ENCODE measurements around the gene HOXB4.

HOXB4 gene

DNA sequence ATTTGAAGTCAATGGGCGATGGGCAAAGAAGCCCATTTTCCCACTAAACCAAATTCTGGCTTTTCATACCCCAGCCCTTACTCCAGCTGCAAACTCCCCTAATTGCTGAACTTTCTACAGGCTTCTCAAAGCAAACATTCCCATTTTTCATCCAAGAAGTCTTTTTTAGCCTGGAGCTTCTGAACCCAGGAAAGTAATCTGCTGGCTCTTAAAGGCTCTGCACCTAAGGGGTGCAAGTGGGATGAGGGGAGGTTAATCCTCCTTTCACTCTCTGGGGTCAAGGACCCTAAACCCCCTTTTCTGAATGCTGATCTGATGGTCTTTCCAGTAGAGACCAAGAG lies 30.3 kb upstream of the HOXB4 start:
- Histone ChIP-seq H3K9ac (ENCODE audit: low read length) (no peak overlapping the region), H3K27me3 (ENCODE audit: low read depth, low read length) (no peaks in the 10 kb centered on the region; the same call in 1 of the 2 replicates)

DNA sequence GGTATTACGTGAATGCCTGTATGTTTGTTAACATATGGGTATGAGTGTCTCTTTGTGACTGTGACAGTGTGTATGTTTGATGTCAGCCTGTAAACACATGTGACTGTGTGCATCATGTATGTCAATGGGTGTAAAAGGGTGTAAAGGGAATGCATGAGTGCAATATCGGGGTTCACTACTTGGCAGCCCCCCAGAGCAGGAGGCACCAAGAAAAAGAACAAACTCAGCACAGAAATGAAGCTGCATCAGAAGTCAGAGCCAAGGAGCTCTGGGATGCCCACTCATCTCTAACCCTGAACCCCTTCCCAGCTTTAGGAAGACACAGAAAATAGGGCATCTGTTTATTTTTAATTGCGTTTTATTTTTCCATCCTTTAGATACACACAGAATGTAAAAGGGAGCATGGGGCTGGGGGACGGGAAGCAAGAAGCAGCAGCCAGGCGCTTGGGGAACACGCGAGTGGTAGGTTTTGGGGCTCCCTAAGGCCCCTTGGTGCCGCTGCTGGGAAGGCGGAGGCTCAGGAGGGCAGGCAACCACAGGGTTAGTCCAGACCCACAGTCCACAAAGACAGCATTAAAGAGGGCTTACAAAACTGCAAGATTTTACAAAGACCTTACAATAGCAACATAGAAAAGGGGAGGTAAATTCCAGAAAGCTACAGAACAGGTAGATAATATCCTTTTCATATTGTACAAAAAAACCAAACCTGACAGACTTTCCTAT lies 28.9 kb upstream of the HOXB4 start:
- no peak overlapping the region for H3K4me3 ChIP-seq (ENCODE audit: low read length)
- H3K79me2 ChIP-seq (ENCODE audit: low read length): 0 out of 2 replicates have a peak, but pooled peaks cover 3% of the 10 kb centered on the region
- H3K36me3 ChIP-seq (replicated peaks; ENCODE audit: low read depth, low read length): no peaks in the 10 kb centered on the region
- H3K9me3 ChIP-seq (ENCODE audit: insufficient read depth, low read length): no peaks in the 10 kb centered on the region
- H3K27ac ChIP-seq (ENCODE audit: low read length): no peak overlapping the region
- H3K9ac ChIP-seq (ENCODE audit: low read length): no peak overlapping the region
- no peak overlapping the region for H2AFZ ChIP-seq (ENCODE audit: low read depth, low read length)
- peaks cover 21% of the 10 kb centered on the region; the same call in 1 of the 2 replicates for H3K4me1 ChIP-seq (ENCODE audit: low read length)
- H3K27me3 ChIP-seq (ENCODE audit: low read depth, low read length): no peaks in the 10 kb centered on the region
- H4K20me1 ChIP-seq (ENCODE audit: insufficient read depth, low read length): no peaks in the 10 kb centered on the region
- H3K4me2 ChIP-seq (ENCODE audit: low read length): no peak overlapping the region
- TF ChIP-seq EZH2phosphoT487 (IDR thresholded peaks at IDR 0.05; ENCODE audit: low read depth): no peak
- TF ChIP-seq, protein P1, sequence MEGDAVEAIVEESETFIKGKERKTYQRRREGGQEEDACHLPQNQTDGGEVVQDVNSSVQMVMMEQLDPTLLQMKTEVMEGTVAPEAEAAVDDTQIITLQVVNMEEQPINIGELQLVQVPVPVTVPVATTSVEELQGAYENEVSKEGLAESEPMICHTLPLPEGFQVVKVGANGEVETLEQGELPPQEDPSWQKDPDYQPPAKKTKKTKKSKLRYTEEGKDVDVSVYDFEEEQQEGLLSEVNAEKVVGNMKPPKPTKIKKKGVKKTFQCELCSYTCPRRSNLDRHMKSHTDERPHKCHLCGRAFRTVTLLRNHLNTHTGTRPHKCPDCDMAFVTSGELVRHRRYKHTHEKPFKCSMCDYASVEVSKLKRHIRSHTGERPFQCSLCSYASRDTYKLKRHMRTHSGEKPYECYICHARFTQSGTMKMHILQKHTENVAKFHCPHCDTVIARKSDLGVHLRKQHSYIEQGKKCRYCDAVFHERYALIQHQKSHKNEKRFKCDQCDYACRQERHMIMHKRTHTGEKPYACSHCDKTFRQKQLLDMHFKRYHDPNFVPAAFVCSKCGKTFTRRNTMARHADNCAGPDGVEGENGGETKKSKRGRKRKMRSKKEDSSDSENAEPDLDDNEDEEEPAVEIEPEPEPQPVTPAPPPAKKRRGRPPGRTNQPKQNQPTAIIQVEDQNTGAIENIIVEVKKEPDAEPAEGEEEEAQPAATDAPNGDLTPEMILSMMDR (IDR thresholded peaks at IDR 0.05; ENCODE audit: low read depth, low read length): no peak

More for the DNA sequence above, 30.3 kb upstream of the HOXB4 start:
- Histone ChIP-seq H3K4me1 (ENCODE audit: low read length) (peaks cover 16% of the 10 kb centered on the region; the same call in 1 of the 2 replicates), H4K20me1 (ENCODE audit: insufficient read depth, low read length) (no peaks in the 10 kb centered on the region), H3K4me3 (ENCODE audit: low read length) (no peak overlapping the region), H2AFZ (ENCODE audit: low read depth, low read length) (no peak overlapping the region), H3K36me3 (replicated peaks; ENCODE audit: low read depth, low read length) (no peaks in the 10 kb centered on the region), H3K4me2 (ENCODE audit: low read length) (no peak overlapping the region), H3K79me2 (ENCODE audit: low read length) (0 out of 2 replicates have a peak, but pooled peaks cover 3% of the 10 kb centered on the region), H3K9me3 (ENCODE audit: insufficient read depth, low read length) (no peaks in the 10 kb centered on the region), H3K27ac (ENCODE audit: low read length) (no peak overlapping the region)
- TF ChIP-seq, protein P1 (IDR thresholded peaks at IDR 0.05; ENCODE audit: low read depth, low read length): no peak
- no peak for TF ChIP-seq EZH2phosphoT487 (IDR thresholded peaks at IDR 0.05; ENCODE audit: low read depth)

DNA sequence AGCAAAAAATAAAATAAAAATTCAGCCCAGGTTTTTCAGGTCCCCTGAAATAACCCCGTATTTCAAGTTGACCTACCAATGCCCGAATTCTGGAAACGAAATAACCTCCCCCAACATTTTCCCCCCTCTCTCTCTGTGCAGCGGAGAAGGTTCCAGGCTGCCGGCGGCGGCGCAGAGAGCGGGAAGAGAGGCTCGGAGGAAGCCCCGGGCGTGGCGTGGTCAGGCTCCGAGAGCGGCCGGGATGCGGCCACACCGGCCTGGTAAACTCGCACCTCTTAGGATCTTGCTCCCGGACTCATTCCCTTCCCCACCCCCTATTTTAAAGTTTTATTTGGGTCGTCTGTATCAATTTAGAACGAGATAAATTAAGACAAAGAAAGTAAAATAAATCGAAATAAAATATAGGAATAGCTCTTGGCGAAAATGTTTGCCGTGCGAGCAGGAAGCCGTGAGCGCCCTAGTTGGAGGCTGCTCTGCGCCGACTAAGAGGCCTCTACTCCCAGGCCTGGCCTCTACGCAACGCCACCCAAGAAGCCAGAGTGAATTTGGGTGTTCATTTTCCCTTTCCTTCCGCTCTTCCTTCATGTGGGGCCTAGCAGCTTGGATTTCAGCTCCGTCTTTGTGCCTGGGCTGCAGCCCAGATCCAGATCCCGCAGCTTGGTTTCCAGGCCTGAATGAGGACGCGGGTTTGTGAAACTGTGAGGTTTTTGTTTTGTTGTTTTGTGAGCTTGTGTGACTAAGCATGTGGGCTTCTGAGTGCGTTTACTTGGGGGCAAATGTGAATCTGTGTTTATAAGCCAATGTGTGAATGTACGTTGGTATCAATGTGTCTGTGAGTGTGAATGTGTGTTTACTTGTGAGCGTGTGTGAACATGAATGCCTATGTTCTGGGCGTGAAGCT lies 28.1 kb upstream of the HOXB4 start:
- Histone ChIP-seq H3K4me2 (ENCODE audit: low read length) (no peak overlapping the region), H3K27ac (ENCODE audit: low read length) (no peak overlapping the region), H4K20me1 (ENCODE audit: insufficient read depth, low read length) (no peaks in the 10 kb centered on the region)

More for the DNA sequence above, 28.1 kb upstream of the HOXB4 start:
- peaks cover under 1% of the 10 kb centered on the region; the same call in 1 of the 2 replicates for H3K27me3 ChIP-seq (ENCODE audit: low read depth, low read length)
- no peak overlapping the region for H2AFZ ChIP-seq (ENCODE audit: low read depth, low read length)
- H3K4me1 ChIP-seq (ENCODE audit: low read length): peaks cover 29% of the 10 kb centered on the region
- H3K79me2 ChIP-seq (ENCODE audit: low read length): 0 out of 2 replicates have a peak, but pooled peaks cover 3% of the 10 kb centered on the region
- H3K4me3 ChIP-seq (ENCODE audit: low read length): no peak overlapping the region
- H3K9ac ChIP-seq (ENCODE audit: low read length): no peak overlapping the region
- no peaks in the 10 kb centered on the region for H3K9me3 ChIP-seq (ENCODE audit: insufficient read depth, low read length)
- no peaks in the 10 kb centered on the region for H3K36me3 ChIP-seq (replicated peaks; ENCODE audit: low read depth, low read length)
- TF ChIP-seq, protein P1 (IDR thresholded peaks at IDR 0.05; ENCODE audit: low read depth, low read length): no peak
- no peak for TF ChIP-seq EZH2phosphoT487 (IDR thresholded peaks at IDR 0.05; ENCODE audit: low read depth)
